Kidney (tissue), 14 donors: ENCODE results near the gene NBPF4. TPM values are rescaled to one million over a fixed set of nuclear protein-coding genes. Genes with fewer than 3 reads are reported as not detected.

Experiments used
- DNase-seq, 5 donors: peaks; one replicate each; pipeline ENCODE4 v3.0.0-alpha.2; 2013 to 2020
- FAIRE-seq: peaks from 2 replicates; lab custom pipeline; 2012; peaks lifted over from hg19 to GRCh38; lab: Jason Lieb, UNC
- H3K27ac ChIP-seq, 2 donors: one replicate each; pipeline ENCODE4 v1.7.0; 2013; ENCODE audit warnings: low read depth in 2 of 2, low read length in 2 of 2, inconsistent platforms in 1 of 2
- H3K27me3 ChIP-seq: one replicate; pipeline ENCODE4 v1.7.1; 2013; ENCODE audit warnings: low read length, inconsistent platforms; ENCODE audit not compliant: control insufficient read depth, insufficient read depth
- H3K36me3 ChIP-seq, 3 donors: one replicate each; pipeline versions ENCODE4 v1.7.0 to v1.7.1; 2013; ENCODE audit warnings: low read length in 3 of 3, control low read depth in 1 of 3, inconsistent platforms in 1 of 3; ENCODE audit not compliant: insufficient read depth in 3 of 3, control insufficient read depth in 2 of 3
- H3K4me1 ChIP-seq, 3 donors: one replicate each; pipeline versions ENCODE4 v1.7.0 to v1.7.1; 2013; ENCODE audit warnings: low read length in 3 of 3, inconsistent platforms in 1 of 3, low read depth in 1 of 3; ENCODE audit not compliant: control insufficient read depth in 2 of 3, insufficient read depth in 2 of 3
- H3K4me3 ChIP-seq, 3 donors: one replicate each; pipeline versions ENCODE4 v1.7.0 to v1.8.1; 2013; ENCODE audit warnings: low read length in 3 of 3, control low read depth in 1 of 3, inconsistent platforms in 1 of 3
- H3K9ac ChIP-seq, 3 donors: one replicate each; pipeline versions ENCODE4 v1.7.0 to v1.7.1; 2013; ENCODE audit warnings: low read length in 3 of 3, control low read depth in 1 of 3, inconsistent platforms in 1 of 3
- H3K9me3 ChIP-seq, 3 donors: one replicate each; pipeline versions ENCODE4 v1.7.0 to v1.7.1; 2013; ENCODE audit warnings: low read length in 3 of 3, control low read depth in 1 of 3, inconsistent platforms in 1 of 3; ENCODE audit not compliant: control insufficient read depth in 2 of 3, insufficient read depth in 1 of 3
- intact Hi-C: fragments of 100-400 bp; cut with DNase I; formaldehyde crosslinking; loops from one replicate; pipeline ENCODE4 v1.11.1; 2022
- polyA plus RNA-seq: library from polyadenylated mRNA; stranded (reverse); fragments of 350-450 nt; fragmentation: Illumina TruSeq; extraction: RNeasy Lipid Tissue Mini Kit (QIAGEN cat#74804); gene quantifications from one replicate; pipeline ENCODE4 v1.2.3, GENCODE V29; 2014; ENCODE audit warnings: low read depth, low replicate concordance; ENCODE audit not compliant: insufficient read depth
- total RNA-seq: library from RNA; stranded (reverse); fragmentation: NEBNext Ultra II Directional; extraction: Animal tissue kit (Norgen Biotek cat#: 25700); gene quantifications from one replicate; pipeline ENCODE4 v1.2.1, GENCODE V29; 2021
- TF ChIP-seq, protein P1 (sequence below): IDR thresholded peaks from 3 replicates; pipeline ENCODE4 v1.5.1; 2012; ENCODE audit warnings: mild to moderate bottlenecking, moderate library complexity, borderline replicate concordance; ENCODE audit not compliant: insufficient read depth; ENCODE audit errors: extremely low read depth
- donor health status: control.
- donor health status: control.
- donor health status: control.
- donor health status: control.
- donor health status: control.
- donor health status: DM: yes; HTN: yes; CAD: no.
- donor health status: Normal renal cell carcinoma (clear cell type).

The NBPF4 gene
- total and polyA plus RNA-seq, 2 donors from 2014 or later: not detected

DNA sequence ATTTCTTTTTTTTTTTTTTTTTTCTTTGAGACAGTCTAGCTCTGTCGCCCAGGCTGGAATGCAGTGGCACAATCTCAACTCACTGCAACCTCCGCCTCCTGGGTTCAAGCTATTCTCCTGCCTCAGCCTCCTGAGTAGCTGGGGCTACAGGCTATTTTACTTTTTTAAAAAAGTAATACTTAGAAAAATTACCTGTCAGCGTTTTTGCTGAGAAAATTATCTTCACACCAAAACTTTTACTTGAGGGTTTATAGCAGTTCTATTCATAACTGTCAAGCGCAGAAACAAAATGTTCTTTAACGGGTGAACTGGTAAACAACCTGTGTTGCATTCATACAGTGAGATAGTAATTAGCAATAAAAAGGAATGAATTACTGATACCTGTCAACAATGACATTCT, 42.2 kb downstream of the NBPF4 start:
- FAIRE-seq: no peak

DNA sequence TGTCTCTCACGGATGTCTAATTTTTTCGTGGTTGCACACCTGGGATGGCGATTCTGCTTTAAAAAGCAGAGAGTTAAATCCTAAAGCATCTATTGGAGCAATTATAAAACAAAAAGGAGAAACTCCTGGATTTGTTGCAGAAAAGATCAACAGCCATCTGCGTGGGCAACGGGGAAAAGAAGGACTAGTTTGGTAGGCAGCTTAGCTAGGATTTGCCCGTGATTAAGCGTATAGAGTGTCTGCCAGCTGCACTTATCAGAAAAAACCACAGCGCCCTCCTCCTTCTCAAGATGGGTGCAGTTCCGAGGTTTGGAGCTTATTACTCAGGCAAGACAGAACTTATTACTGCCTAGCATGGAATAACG, 43.2 kb downstream of the NBPF4 start:
- peaks cover 0 to 6% (median 6%) of the 10 kb centered on the region in 3 donors for H3K4me1 ChIP-seq
- H3K27me3 ChIP-seq: no peaks in the 10 kb centered on the region
- intact Hi-C loops: no loop called here
- TF ChIP-seq, protein P1, sequence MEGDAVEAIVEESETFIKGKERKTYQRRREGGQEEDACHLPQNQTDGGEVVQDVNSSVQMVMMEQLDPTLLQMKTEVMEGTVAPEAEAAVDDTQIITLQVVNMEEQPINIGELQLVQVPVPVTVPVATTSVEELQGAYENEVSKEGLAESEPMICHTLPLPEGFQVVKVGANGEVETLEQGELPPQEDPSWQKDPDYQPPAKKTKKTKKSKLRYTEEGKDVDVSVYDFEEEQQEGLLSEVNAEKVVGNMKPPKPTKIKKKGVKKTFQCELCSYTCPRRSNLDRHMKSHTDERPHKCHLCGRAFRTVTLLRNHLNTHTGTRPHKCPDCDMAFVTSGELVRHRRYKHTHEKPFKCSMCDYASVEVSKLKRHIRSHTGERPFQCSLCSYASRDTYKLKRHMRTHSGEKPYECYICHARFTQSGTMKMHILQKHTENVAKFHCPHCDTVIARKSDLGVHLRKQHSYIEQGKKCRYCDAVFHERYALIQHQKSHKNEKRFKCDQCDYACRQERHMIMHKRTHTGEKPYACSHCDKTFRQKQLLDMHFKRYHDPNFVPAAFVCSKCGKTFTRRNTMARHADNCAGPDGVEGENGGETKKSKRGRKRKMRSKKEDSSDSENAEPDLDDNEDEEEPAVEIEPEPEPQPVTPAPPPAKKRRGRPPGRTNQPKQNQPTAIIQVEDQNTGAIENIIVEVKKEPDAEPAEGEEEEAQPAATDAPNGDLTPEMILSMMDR: no peak
- peak overlapping the region; percentile 14 to 83 (median 30) for H3K9ac ChIP-seq
- H3K9me3 ChIP-seq: no peaks in the 10 kb centered on the region
- H3K27ac ChIP-seq: peak overlapping the region; percentile 23 to 72
- peak overlapping the region; percentile 57 to 88 (median 85) for H3K4me3 ChIP-seq
- FAIRE-seq (no peak), DNase-seq (peak in 4 of 5 donors; percentile 43 to 72 (median 60))
- no peaks in the 10 kb centered on the region for H3K36me3 ChIP-seq

More for the DNA sequence above, 42.2 kb downstream of the NBPF4 start:
- Histone ChIP-seq H3K9me3 (no peaks in the 10 kb centered on the region), H3K4me3 (no peak overlapping the region), H3K36me3 (no peaks in the 10 kb centered on the region), H3K9ac (no peak overlapping the region), H3K27me3 (no peaks in the 10 kb centered on the region), H3K27ac (no peak overlapping the region), H3K4me1 (peaks cover 0 to 6% (median 6%) of the 10 kb centered on the region in 3 donors)
- intact Hi-C loops: no loop called here
- no peak for DNase-seq
- TF ChIP-seq, protein P1: no peak

DNA sequence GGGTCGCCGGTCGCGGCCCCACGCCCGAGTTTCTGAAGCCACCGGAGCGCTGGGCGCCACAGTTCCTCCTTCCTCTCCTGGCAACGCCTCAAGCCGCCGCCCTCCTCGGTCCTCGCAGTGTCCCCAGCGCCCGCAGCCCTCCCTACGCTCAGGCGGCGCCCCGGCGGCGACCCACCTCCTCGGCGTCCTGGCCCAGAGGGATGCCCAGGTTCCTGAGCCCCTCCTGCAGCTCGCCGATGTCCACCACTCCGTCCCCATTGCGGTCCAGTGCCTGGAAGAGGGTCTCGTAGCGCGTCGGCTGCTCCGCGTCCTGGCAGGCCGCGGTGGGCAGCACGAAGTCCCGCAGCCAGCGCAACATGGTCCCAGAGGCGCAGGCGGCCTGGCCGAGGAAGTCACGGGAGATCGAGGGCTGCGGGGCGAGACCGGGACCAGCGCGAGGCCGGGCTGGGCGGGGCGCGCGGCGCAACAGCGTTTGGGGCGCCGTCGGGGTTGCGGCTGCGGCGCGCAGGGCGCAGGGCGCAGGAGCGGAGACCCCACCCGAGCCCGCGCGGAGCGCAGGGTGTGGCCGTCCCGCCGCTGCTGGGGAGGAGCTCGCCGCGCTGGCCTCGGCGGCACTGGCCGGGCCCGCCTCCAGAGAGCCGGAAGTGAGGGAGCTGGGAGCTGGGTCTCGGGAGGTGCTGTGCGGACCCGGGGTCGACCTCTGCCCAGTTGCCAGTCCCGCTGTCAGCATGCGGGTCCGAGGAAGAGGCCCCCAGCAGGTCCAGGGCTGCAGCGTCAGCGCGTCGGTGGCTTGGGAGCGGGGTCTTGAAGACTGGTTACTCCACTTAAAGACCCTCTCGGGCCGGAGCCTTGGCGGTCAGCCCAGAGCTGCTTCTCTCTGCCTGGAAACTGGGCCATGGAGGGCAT, 43.8 kb downstream of the NBPF4 start, which contains the start of gene SLC25A24:
Gene SLC25A24, minus strand, starts transcription at position 563 of the 906 bp plus-strand sequence. Its CDS starts 205 bp downstream, at position 358.
- TF ChIP-seq, protein P1: no peak
- H3K4me3 ChIP-seq: peak within 1 kb of the TSS; percentile 62 to 88 (median 85)
- DNase-seq (peak; percentile 89 to 96 (median 93)), FAIRE-seq (no peak)
- H3K4me1 ChIP-seq: peaks cover 0 to 7% (median 6%) of the 10 kb centered on the region in 3 donors
- H3K36me3 ChIP-seq: no peaks in the 10 kb centered on the region
- H3K9me3 ChIP-seq: no peaks in the 10 kb centered on the region
- H3K27me3 ChIP-seq: no peaks in the 10 kb centered on the region
- peak within 1 kb of the TSS; percentile 30 to 83 (median 51) for H3K9ac ChIP-seq
- peak within 1 kb of the TSS; percentile 83 to 90 for H3K27ac ChIP-seq
- intact Hi-C loops: no loop called here
